Hippocampal formation (tissue), 2 donors: Measurements from ENCODE around the gene ABCD1.
A peak's percentile ranks its signal among the peaks of the same experiment; 100 is the strongest.
"Not testable (repeated sequence)": the region's sequence is repeated elsewhere in the genome, so short reads cannot be mapped to it uniquely, and the experiment has no call there.

Experiments
- DNase-seq, 2 donors: peaks; one replicate each; lab custom pipeline; 2025; lab: John Stamatoyannopoulos, UW

Gene ABCD1

DNA sequence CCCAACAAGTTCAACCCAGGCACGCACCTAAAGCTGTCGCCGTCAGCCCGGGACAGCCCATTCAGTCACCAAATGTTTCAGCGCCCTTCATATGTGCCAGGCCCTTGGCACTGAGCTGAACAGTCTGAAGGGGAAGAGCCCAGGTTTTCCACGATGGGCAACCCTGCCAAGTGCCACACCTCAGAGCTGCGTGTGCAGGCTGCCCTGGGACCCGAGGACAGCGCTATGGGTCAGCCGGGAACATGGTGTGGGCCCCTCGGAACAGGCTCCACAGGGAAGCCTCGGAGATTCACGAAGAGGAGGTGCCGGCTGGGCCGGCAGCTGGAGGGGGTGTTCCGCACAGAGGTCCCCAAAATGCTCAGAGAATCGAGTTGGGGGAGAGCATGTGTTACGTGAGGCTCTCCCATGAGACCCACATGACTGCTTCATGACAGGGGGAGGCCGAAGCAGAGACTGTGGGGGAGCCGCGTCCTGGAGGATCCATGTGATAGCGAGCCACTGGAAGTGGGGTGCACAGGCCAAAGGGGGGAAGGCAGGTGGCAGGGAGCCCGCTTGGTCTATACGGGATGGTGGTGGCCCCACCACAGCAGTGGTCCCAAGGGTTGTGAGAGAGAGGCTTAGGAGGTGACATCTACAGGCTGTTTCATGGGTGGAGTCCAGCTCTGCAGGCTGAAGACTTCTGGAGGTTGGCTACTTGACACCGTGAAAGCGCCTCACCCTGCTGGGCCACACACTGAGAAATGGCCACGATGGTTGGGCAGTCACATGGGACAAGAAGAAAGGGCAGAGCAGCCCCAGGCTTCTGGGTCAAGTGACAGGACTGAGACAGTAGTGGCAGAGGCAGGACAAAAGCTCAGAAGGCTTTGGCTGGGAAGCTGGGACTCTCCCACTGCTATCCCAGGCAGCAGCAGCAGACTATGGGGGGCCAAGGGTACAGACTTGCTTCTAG lies 14.7 kb upstream of the ABCD1 start:
- DNase-seq, result no peak

DNA sequence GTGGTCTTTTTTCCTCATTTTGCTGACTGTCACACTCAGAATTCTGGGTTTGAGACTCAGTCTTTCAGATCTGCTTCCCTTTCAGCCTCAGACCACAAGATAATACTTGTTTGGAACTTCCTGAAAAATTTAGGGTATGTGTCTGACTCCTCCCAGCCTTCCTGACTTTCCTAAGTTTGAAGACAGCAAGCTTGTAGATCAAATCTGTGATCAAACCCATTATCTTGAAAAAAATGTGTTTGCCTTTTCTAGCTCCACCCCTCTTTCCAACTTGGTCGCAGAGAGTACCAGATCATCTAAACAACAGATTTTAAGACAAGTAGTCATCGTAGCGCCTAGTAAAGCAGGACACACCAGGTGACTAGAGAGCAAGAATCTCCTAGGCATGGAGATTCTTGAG lies 10.4 kb upstream of the ABCD1 start:
- DNase-seq, result no peak

- no peak for DNase-seq
Observed at GRCh38 chrX:153717445-153717844, 7.2 kb upstream of the ABCD1 start.

- DNase-seq, result no peak
Observed at GRCh38 chrX:153719238-153719637, 5.4 kb upstream of the ABCD1 start.

DNA sequence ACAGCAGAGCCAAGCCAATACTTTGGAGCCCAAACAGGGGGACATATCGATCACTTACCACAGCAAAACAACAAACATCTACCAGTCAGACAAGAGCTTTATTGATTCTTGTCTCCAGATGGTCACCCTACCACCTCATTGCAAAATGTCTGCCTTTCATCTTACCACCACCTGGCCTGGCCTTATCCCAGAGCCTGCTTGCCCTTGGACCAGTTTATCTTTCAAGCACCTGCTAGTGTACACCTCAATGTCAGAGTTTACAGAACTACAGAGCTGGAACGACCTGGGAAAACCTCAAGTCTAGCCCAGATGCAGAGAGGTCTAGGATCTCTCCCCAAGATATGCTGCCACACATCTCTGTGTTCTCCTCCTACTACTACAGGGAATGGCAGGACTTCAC lies 5.0 kb upstream of the ABCD1 start:
- no peak for DNase-seq

- DNase-seq, result no peak
Observed at GRCh38 chrX:153722704-153723350, 1.8 kb upstream of the ABCD1 start.

- DNase-seq, result no peak
Observed at GRCh38 chrX:153723351-153724251, 1.1 kb upstream of the ABCD1 start.

DNA sequence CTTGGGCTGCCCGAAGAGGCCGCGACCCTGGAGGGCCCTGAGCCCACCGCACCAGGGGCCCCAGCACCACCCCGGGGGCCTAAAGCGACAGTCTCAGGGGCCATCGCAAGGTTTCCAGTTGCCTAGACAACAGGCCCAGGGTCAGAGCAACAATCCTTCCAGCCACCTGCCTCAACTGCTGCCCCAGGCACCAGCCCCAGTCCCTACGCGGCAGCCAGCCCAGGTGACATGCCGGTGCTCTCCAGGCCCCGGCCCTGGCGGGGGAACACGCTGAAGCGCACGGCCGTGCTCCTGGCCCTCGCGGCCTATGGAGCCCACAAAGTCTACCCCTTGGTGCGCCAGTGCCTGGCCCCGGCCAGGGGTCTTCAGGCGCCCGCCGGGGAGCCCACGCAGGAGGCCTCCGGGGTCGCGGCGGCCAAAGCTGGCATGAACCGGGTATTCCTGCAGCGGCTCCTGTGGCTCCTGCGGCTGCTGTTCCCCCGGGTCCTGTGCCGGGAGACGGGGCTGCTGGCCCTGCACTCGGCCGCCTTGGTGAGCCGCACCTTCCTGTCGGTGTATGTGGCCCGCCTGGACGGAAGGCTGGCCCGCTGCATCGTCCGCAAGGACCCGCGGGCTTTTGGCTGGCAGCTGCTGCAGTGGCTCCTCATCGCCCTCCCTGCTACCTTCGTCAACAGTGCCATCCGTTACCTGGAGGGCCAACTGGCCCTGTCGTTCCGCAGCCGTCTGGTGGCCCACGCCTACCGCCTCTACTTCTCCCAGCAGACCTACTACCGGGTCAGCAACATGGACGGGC lies 579 bp downstream of the ABCD1 start:
- DNase-seq, result no peak

GRCh38 chrX:153725832-153726285 lies 1.2 kb downstream of the ABCD1 start:
- DNase-seq, result no peak

DNA sequence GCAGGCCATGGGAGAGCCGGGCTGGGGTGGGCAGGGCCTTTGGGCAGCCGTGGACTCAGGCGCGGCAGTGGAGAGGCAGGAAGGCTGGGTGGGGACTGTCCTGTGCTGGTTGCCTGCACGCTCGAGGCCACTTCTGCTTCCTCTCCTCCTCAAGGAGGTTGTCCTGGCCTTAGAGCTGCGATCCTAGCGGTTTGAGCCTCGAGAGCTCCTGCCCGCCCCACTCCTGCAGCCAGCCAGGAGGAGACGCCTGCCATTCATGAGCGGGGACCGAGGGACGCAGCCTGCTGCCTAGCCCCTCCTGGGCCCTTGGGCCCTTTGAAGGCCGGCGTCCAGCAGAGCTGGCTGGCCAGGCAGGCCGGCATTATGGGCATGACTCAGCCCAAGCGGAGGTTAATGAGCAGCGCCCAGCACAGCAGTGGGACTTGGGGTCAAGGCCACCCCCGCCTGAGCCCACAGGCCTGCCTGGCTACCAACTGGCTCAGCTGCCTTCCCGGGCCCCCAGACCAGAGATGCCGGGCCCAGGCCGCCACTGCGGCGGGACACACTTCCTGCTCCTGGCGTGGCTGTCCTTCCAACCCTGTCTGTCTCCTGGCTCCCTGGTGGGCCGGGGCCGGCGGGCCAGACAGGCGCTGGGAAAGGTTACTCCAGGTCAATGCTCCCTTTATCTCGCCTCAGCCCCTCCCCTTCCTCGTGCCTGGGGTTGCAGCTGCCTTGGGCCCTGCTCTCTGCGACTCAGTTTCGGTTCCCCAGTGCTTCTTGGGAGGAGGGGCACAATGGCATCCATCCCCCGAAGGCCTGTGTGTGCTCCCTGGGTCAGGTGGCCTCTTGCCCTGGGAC lies 1.8 kb downstream of the ABCD1 start:
- peak; percentile 25 to 69 for DNase-seq

GRCh38 chrX:153727123-153727931 lies 2.7 kb downstream of the ABCD1 start:
- peak; percentile 47 to 70 for DNase-seq

GRCh38 chrX:153728095-153728494 lies 3.4 kb downstream of the ABCD1 start:
- DNase-seq, result no peak

- no peak for DNase-seq
Observed at GRCh38 chrX:153728951-153729631, 4.4 kb downstream of the ABCD1 start.

DNA sequence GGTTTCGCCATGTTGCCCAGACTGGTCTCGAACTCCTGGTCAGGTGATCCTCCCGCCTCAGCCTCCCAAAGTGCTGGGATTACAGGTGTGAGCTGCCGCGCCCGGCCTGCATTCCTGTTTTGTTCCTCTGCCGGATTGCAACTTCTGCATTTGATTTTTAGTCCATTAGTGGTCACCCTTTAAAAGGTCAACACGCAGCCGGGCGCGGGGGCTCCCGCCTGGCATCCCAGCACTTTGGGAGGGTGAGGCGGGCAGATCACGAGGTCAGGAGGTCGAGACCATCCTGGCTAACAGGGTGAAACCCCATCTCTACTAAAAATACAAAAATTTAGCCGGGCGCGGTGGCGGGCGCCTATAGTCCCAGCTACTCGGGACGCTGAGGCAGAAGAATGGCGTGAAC lies 5.5 kb downstream of the ABCD1 start:
- not testable (repeated sequence) for DNase-seq

DNA sequence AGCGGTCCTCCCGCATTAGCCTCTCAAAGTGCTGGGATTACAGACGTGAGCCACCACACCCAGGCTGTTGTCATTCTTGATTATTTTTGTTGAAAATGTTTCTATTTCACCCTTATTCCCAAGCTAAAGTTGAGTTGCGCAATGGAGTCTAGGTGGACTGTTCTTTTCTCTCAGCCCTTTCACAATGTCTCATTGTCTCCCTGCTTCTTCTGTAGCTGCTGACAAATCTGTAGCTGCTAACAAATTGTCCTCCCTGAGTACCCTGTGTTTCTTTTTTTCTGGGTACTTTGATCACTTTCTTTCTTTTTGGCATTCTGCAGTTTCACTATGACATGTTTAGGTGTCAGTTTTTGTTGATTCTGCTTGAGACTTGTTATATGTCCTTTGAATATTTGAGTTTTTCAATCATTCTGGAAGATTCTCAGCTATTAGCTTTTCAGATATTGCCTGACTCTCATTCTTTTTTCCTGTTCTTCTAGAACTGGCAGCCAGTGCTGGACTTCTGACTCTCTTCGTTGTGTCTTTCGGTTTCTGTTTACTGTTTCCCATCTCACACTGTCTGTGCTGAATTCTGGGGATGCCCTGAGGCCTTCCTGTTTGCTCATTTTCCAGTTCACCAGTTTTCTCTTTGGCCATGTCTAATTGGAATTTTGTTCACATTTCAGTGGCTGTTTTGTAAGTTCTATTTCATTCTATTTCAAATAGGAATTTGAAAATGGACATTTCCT lies 6.6 kb downstream of the ABCD1 start:
- no peak for DNase-seq

- DNase-seq, result no peak
Observed at GRCh38 chrX:153731845-153732215, 7.2 kb downstream of the ABCD1 start.

DNA sequence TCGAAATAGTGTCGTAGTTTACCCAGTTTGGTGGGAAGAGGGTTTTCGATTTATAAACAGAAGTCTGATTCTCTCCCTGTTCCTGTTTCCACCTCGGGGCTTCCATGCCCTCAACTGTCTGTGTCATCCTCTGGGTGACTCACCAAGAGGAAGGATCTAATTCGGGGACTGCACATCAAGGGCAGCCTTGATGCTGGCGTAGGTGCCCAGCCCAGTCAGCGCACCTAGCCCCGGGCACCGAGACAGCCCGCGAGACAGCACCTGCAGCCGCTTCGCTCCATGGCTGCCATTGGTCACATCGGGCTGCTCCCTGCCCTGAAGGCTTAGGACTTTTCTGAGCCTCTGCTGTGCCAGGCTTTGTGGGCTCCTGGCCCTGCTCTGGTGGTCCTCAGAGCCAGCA lies 7.7 kb downstream of the ABCD1 start:
- DNase-seq, result no peak

DNA sequence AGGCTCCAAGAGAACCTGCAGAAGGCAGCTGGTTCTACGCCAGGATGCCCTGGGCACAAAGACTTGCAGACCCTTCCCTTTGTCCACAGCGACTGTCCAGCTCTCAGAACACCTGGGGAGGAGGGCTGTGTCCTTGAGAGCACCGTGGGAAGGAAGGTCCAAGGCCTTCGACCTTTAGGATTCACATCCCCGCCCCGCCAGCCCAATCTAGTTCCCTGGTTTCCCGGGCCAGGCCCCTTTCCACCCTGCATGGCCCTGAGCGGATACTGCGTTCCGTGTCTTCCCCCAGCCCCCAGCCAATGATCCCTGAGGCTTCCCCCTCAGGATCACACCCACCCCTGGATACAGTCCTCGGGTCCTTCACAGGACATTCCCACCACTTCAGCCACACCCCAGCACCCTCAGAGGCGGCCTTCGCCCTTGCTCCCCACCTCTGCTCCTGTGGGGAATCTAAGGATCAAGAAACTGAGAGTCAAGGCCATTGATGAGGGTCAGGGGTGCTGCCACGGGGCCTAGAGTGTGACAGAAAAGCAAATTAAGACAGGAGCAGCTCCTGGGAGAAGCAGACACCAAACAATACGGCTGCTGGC lies 9.1 kb downstream of the ABCD1 start:
- no peak for DNase-seq
